T1000 (cell line): ENCODE measurements around the gene GPRC5C.

Source experiments
- DNase-seq: peaks from one replicate; lab custom pipeline; 2025; ENCODE audit warnings: mixed read lengths; lab: John Stamatoyannopoulos, UW

The GPRC5C gene

DNA sequence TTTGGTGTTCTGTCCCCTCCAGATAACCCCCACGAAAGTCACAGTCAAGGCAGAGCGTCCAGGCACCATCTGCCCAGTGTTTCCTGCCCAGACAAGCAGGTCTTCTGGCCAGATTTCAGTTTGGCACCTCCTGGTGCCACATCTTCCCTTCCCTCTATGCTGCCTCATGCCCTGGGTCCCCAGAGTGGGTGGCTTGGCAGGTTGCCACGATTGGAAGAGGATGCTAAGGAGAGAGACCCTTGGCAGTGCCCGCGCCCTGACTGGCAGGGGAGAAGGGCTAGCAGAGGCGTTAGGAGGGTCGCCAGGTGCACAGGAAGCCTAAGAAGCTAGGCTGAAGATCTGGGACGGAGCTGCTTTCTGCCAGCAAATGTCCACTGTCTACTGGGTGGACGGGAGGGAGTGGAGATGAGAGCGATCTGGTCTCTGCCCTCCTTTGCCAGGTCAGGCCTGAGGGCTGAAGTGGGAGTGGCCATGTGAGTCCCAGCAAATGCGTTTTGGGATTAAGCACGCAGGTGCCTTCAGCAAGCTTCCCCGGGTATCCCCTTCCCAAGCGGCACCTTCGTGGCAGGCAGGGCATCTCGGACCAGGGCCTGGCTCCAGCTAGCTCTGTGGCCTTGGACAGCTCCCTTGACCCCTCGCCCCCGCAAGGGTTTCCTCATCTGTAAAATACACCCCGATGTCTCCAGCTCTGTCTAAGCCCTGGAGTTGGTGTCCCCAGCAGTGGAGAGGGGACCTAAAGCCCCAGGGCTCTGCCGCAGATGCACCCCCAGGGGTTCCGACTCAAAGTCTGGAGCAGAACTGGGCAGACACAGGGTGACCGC, 21.2 kb downstream of the GPRC5C start:
- DNase-seq: no peak

DNA sequence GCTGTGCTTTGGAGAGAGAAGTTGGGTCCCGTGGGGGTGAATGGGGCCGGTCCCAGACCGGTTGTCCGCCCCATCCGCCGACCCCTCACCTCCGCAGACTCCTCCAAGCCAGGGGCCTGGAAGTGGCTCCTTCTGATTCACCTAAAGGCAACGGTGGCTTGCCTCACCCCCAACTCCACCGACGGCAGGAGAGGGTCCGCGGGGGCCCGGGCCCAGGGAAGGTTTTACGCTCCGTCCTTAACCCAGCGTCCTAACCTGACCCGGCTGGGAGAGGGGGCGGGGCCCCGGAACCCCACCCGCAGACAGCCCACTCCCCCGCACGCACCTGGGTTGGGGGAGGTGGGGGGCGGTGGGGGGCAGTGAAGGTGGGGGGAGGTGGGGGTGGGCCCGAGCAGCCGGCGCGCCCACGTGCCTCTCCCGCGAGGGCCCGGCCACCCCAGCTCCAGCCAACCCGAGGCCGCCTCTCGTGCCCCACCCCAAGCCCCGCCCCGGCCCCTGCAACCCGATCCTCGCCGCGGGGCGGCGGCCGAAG, 21.8 kb downstream of the GPRC5C start:
- DNase-seq: no peak

DNA sequence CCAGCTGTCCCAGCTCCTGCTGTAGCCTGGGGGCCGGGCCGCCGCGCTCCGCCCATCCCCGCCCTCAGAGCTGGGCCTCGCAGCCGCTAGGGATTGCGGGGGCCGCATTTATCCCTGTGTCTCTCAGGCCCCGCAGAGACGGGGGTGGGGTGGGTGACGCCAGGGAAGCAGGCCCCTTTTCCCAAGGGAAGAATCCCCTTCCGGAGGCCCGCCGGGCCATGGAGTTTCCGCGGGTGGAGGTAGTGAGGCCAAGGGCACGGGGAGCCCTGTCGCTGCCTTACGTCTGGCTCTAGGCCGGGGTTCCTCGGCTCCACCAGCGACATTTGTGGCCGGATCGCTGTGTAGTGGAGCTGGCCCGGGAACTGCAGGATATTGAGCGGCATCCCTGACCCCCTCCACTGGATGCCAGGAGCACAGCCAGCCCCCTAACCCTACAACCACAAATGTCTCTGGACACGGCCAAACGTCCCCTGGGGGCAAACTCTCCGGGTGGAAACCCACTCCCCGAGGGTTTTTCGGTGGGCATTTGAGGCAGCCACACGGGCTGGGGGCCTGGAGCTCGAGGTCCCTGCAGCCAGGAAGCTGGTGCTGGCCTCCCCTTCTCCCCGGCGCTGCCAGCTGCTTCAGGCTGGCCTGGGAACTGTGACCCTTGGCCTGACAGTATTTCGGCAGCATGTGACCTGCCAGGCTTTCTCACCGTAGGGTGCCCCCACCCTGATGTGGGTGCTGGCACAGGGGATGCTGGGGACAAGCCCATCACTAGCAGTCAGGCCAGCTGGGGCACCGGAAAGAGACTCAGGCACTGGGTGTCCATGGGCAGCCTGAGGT, 22.5 kb downstream of the GPRC5C start:
- DNase-seq: no peak

DNA sequence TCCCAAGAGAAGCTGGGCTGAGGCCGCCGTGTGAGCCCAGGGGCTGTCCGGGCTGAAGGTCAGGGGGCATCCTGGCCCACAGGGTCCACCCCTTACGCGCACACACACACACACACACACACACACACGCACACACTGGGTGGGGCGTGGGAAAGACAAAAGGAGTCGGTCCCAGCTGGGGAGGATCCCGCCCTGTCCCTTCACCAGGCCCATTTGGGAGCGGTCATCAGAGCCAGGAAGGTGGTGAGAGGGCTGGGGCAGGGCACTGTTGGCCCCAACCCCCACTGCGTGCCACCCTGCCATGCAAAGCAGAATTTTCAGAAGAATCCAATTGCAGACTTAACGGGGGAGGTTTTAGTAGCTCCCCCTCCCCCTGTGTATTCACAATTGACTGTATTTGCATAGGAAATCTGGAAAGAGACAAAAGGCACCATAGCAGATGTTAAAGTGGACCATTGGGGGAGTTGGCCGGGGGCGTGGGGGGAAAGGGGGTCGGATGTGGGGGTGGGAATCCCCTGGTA, 23.2 kb downstream of the GPRC5C start:
- DNase-seq: no peak

DNA sequence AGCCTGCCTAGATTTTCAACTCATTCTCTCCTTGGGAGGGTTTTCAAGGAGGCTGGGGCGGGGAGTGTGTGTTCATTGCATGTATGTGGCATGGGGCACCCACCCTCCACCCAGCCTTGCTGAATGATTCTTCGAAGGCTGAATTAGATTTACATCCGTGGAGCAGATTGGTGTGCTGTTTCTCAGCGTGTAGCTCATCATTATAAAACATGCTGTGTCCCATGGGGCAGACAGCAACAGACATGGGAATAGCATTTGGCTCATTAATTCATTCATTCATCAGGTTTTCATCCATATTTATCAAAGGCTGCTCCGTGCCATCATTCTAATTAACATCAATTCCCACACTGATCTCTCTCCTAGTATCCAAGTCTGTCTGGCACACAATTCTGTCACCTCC, 23.9 kb downstream of the GPRC5C start:
- no peak for DNase-seq

DNA sequence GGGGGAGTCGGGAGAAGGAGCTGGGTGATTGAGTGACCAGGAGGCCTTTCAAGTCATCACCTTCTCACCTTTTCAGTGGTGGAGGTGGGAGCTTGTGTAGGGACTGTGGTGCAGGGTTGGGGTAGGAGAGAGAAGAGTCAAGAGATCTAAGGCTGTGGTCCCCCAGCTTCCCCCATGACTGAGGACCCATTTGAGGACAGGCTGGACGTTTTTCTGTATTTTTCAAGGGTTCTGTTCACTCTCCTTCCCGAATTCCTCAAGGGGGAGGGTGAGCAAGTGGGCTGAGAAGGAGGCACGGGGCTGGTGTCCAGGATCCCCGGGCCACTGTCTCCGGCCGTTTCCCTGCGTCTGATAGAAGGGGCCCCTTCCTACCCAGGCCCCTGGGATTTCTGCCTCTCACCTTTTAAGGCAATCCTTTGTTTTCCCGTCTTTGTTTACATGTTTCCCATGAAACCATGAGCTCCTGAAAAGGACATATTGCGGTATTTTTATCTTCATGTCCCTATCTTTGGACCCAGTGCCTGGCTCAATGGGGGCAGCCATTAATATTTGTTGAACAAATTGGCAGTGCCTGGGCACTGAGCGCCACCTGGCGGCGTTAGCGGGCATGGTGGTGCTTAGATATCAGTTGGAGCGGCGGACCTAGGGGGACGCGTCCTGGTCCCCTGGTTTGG, 25.4 kb downstream of the GPRC5C start:
- no peak for DNase-seq

DNA sequence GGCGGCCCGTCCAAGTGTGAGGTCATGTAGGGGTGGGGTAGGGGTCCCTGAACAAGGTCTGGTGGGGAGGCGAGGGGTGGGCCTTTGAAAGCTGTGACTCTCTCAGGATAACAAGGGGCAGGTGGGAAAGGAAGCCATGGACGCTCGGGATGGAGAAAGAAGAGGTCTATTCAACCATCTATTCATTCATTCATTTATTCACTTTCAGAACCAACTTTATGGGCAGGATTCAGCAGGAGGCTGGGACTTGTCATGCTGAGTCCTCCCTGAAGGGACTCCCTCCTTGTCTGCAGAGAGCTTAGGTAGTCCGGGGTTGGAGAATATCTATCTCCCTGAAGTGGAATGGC, 25.9 kb downstream of the GPRC5C start:
- no peak for DNase-seq

DNA sequence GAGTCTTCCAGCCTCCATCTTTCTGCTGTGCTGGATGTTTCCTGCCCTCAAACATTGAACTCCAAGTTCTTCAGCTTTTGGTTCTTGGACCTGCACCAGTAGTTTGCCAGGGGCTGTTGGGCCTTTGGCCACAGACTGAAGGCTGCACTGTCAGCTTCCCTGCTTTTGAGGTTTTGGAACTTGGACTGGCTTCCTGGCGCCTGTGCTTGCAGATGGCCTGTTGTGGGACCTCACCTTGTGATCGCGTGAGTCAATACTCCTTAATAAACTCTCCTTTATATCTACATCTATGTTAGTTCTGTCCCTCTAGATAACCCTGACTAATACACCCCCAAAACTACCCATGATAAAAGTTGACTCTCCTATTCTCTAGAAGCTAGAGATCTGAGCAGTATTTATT, 26.9 kb downstream of the GPRC5C start:
- no peak for DNase-seq

DNA sequence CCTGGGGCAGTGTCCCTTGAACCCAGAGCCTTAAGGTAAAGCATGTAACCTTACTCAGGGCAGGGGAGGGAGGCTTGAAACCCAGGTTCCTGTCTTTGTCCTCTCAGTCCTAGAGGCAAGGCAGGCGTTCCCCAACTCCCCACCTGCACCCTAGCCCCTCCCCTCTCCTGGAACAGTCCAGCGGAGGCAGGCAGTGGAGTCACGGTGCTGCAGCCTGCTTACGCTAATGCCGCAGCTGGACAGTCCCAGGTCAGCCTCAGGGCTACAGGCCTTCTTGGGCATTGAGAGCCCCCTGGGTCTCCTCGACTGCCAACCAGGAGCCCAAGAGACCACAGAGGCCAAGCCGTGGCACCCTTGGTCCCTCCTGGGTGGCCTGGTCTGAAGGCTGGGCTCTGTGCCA, 27.7 kb downstream of the GPRC5C start:
- DNase-seq: no peak

DNA sequence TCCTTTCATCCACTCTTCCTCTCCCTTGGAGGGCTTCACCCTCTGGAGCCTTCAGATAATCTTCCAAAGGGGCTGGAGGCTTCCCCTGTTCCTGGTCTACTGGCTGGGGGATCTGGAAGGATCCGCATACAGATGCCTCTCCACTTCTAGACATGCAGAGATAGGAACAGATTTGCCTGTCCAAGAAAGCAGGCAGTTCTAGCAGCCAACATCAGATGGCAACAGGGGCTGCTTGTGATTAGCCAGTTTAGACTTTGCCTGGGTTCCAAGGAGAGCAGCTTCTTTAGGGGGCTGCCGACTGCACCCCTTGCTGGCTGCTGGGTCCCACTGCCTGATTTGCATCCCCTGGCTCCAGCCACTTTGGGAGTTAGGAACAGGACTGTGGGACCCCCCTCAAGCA, 28.4 kb downstream of the GPRC5C start:
- no peak for DNase-seq

DNA sequence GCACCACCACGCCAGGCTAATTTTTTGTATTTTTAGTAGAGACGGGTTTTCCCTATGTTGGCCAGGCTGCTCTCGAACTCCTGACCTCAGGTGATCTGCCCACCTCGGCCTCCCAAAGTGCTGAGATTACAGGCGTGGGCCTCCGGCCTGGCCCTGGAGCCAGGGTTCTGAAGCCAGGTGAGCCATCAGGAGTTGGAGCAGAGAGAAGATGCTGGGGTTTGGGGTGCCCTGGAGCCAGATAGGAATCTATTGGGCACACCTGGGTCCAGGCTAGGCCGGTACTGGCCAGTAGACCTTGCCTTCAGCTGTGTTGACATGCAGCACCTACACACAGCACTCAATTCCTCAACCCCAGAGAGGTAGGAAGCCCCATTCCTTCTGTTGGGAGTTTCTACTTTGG, 29.1 kb downstream of the GPRC5C start:
- no peak for DNase-seq

DNA sequence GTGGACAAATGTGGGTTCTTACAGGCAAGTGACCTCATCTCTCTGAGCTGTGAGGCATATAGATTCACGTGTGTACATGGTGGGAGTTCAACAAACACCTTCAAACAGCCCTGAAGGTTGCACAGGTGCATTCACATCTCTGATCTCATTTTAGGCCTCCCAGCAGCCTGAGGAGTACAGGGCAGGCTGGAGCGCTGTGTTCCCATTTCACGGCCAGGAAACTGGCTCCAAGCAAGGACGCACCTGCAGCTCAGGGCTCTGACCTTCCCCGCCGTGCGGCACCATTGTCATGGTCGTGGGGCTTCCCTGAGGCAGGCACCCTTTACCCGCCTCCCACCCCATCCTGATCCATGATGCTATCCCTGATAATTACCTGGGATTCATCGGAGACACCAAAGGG, 29.7 kb downstream of the GPRC5C start:
- no peak for DNase-seq

DNA sequence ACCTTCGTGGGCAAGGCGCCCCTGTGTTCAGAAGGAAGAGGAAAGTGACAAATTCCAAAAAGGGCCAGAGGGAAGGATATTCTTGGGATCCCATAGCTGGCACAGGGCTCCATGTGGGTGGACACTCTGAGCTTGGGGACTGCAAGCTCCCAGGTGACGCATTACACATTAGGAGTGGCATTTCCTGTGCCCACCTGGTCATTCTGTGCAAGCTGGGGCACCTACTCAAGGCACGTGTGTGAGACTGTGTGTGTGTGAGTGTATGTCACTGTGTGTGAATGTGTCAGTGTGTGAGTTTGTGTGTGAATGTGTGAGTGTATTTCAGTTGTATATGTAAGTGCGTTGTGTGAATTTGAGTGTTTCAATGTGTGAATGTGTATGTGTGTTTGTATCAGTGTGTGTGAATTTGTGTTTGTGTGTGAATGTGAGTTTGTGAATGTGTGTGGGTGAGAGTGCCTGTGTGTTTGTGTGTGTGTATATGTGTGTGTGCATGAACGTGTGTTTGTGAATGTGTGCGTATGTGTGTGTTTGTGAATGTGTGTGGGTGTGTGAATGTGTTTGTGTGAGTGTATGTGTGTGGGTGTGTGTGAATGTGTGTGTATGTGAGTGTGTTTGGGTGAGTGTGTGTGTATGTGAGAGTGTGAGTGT, 33.0 kb downstream of the GPRC5C start:
- DNase-seq: no peak

DNA sequence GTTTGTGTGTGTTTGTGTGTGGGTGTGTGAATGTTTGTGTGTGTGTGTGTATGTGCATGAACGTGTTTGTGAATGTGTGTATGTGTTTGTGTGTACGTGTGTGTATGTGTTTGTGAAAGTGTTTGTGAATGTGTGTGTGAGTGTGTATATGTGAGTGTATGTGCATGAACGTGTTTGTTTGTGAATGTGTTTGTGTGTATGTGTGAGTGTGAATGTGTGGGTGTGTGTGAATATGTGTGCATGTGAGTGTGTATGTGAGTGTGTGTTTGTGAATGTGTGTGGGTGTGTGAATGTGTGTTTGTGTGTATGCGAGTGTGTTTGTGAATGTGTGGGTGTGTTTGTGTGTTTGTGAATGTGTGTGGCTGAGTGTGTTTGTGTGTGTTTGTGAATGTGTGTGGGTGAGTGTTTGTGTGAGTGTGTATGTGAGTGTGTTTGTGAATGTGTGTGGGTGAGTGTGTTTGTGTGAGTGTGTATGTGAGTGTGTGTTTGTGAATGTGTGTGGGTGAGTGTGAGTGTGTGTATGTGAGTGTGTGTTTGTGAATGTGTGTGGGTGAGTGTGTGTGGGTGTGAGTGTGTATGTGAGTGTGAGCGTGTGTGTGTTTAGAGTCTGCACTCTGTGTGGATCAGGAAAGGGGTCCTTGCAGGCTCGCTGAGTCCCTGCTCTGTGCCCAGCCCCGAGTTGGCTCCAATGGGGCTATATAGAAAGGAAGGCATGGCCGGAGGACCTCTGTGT, 33.7 kb downstream of the GPRC5C start:
- DNase-seq: no peak

DNA sequence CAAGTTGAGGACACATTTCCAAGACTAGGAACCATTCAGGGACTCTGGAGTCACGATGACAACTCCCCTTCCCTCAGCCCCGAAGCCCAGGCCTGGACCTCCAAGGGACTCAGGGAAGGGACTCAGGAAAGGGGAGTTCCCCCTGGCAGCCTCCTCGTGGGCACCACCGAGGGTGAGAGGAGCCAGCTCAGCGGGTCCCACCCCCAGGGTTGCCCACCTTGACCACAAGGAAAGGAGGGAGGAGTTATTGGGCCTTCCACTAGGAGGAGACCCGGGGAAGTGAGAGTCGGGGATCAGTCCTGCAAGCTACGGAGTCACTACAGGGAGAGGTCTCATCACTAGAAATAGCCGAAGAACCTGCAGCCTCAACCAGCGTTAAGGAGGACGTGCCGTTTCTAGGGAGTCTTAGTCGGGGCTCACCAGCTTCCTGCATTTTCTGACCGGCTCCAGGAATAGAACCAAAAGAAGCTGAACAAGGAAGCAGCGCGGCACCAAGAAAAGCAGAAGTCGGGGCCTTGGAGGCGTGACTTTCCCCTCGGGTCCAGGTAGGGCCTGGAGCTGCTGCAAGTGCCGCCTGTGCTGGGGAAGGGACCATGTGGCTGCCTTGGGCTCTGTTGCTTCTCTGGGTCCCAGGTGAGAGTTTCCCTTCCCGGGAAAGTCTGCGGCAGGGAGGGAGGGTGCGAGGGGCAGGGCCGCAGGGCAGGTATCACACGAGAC, 34.4 kb downstream of the GPRC5C start, which contains the start of gene CD300A:
Gene CD300A (plus strand): TSS at position 524 of the 717 bp plus-strand sequence. CDS start 70 bp downstream, at position 594.
- no peak for DNase-seq

DNA sequence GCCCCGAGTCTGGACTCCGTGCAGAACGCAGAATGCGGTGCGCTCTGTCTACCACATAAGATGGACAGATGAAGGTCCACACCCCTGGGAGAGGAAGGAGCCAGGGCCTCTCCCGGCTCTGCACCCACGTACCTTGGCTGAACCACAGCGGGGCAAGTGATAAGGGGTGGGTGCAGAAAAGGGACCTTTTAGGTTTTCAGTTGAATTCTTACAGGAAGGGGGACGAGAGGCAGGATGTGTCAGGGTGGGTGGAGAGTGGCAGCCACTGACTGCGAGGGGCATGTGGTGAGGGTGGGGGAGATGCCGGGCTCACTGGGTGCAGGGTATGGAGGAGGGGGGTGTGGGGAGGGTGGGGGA, 34.9 kb downstream of the GPRC5C start:
- no peak for DNase-seq

DNA sequence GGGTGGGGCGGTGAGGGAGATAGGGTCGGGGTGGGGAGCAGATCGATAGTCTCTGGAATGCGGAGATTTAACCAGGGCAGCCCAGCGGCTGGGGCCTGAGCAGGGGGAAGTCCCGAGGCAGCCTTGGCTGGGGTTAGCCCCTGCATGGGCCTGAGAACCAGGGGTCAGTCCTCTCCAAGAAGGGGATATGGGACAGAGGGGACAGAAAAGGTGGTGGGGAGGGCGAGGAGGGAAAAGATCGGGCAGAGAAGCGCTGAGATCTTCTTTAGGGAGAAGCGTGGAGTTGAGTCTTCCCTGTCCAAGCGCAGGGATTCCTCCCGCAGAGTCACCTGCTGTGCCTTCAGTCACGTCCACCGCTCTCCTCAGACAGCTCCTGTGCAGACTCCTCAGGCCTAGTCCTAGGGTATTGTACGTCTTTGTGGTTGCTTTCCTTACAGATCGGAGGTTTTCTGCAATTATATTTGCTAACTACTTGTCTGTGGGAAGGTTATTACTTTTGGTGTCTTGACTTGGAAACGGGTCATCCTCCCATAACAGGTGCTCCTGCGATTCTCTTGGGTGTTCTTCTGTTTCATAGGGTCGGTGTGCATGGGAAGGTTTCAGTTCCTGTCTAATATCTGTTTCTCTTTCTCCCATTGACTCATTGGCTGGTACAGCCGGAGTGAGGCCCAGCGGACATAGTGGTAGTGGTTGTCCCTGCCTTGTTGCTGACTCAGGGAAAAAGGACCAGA, 35.5 kb downstream of the GPRC5C start:
- no peak for DNase-seq

DNA sequence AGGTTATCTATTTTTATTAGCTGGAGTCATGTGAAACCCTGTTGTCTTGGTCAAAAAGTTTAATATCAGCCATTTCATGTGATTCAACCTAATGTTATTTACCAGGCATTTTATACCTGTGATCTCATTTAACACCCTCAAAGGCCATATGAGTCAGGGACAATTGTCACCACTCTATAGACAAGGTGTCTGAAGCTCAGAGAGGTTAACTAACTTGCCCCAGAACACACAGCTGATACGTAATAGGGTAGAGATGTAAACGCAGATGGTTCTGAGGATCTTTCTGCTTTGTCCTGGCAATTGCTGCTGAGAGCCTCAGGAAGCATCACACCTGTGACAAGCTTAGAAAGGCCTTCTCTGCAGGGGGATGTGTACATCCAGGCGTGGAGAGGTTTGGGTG, 39.5 kb downstream of the GPRC5C start:
- no peak for DNase-seq

DNA sequence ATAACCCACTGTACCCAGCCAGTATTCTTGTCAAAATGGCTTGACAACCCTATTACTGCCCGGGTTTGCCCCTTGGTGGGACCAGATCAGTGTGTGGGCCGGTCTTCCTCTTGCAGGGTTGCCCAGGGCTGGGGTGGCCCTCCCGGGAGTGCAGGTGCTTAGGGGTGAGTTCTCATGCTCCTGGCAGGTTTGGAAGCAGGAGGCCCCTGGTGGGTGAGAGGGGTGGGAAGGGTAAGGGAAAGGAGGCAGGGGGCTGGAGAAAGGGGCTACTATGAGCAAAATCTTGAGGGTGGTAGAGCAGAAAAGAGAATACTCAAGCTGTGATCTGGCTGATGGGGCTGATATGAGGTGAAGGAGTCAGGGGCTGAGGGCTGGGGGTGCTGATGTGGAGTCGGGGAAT, 41.0 kb downstream of the GPRC5C start:
- no peak for DNase-seq

DNA sequence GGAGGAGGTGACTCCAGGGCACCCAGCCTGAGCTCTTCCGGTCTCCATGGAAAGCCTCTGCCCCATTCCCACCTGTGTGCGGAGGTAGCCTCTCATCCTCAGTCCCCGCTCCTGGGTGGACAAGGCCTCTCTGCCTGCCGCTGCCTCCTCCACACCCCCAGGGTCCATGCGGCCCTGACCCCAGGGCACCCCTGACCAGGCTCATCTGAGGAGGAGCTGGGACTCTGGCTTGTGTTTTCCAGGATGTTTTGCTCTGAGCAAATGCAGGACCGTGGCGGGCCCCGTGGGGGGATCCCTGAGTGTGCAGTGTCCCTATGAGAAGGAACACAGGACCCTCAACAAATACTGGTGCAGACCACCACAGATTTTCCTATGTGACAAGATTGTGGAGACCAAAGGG, 41.4 kb downstream of the GPRC5C start:
- no peak for DNase-seq
